DMS 273 (cell line): ENCODE measurements around the gene KRTAP3-3.

Source experiments
- DNase-seq: peaks from one replicate; lab custom pipeline; 2025; ENCODE audit not compliant: unreplicated experiment; lab: John Stamatoyannopoulos, UW

The KRTAP3-3 gene

GRCh38 chr17:40961591-40961990 lies 32.4 kb downstream of the KRTAP3-3 start:
- no peak for DNase-seq

- no peak for DNase-seq
Observed at GRCh38 chr17:40960144-40960543, 33.8 kb downstream of the KRTAP3-3 start.

DNA sequence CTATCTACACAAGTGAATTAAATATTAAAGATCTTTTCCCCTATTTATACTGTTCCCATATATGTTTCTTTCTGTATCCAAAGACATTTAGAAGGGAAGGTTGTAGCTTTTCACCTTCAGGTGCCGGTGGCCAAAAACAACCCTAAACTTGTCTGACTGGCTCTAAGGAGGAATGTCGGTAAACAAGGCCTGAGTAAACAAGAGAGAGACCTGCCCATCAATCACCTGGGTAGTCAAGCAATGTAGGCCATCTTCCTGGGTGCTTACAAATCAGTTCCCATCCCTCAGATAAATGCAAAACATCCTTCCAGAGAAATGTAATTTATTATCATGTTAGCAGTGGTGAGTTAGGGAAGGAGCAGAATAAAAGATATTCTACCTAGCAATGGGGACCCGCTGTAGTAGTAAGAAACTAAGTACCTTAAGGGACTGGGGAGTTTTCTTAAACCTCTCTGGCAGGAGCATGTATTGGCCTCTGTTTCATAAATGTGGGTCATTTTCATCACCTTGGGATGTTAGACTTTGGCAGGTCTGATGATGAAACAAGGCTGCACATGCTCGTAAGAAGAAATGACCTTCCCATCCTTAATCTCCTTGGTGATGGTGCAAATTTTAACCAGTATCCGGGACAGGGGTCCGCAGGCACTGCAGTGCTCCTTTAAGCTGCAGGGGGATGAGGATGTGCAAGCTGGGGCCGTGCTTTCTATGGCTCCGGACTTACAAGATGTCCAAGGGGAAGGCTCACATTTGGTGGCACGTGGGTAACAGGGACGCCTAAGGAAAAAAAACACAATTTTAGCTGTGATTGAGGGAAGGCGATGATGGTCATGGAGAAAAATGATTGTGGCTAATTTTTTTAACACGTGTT lies 35.6 kb downstream of the KRTAP3-3 start:
- no peak for DNase-seq

GRCh38 chr17:40956401-40957254 lies 37.3 kb downstream of the KRTAP3-3 start:
- DNase-seq, result no peak

GRCh38 chr17:40953881-40954280 lies 40.1 kb downstream of the KRTAP3-3 start:
- no peak for DNase-seq

- DNase-seq, result no peak
Observed at GRCh38 chr17:40952661-40953060, 41.3 kb downstream of the KRTAP3-3 start.

DNA sequence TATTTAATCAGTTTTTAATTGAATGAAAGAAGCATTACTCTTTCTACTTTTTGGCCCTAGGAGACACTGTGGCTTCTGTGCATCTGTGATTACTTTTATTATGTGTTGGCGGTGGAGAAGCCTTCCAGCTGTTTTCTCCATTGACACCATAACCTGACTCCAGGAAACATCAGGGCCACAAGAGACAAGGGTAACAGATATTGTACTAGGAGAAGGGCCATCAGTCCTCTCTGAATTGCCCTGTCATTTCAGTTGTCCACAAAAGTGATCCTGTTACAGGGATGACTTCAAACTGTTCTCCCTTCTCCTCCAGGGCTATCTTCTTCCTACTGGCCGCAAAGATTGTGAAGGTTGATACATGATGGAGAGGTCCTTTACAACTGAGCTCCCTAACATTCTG lies 41.8 kb downstream of the KRTAP3-3 start:
- DNase-seq, result no peak

DNA sequence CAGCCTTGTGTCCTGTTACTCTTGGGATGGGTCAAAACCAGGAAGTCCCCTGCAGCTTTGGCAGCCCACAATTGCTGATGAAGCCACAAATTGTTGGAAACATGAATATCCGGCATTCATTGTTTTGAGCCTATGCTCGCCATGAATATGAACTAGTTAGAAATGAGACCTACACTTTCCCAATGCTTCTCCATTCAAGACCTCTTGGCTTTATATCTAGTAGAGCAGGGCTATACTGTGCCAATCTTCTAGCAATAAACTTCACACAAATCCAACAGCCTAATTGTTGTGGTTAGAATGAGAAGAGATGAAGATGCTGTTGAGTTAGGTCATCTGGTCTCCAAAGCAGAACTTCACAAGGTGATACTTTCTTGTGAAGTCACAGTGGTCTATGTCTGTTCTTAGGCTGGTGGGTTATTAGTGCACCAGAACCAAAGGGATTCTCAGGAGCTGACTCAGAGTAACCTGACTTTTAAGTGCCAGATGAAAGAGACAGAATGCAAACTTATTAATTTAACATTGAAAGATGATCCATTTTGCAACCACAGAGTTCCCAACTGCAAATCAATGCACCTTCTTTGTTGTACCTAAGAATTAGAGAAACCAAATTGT lies 42.8 kb downstream of the KRTAP3-3 start:
- DNase-seq, result no peak

DNA sequence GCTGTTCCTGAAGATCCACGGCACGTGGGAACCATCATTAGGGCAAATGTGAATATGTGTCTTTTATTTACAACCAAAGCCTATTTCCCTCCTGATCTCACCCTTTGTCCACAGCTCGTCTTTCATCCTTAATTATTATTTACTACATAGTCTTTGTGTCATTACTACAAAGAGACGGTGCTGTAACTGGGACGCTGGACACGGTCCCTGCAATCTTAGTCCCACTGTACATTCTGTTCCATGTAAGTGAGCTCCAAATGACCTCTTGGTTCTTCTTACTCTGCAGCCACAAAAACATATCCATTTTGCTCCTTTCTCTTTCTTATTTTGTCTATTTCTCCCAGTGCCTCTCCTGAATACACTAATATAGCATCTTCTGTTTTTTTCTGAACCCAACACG lies 43.8 kb downstream of the KRTAP3-3 start:
- DNase-seq, result no peak

DNA sequence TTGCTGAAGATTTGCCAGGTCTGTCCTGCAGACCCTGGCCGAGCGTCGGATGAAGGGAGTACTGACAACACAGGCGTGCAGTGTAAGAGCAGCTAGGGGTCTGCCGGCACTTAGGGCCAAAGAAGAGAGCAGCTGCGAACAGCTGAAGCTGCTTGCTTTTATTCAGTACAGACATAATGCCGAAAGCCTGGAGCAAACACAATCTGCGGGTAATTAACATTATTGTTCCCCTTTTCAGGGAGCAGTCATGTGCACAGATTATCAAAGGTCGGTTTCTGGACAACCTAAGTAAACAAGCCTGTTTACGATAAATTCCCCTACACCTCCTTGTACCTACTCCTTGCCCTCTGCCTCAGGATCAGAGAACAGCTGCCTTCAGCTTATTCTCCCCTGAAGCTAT lies 44.5 kb downstream of the KRTAP3-3 start:
- DNase-seq, result no peak

DNA sequence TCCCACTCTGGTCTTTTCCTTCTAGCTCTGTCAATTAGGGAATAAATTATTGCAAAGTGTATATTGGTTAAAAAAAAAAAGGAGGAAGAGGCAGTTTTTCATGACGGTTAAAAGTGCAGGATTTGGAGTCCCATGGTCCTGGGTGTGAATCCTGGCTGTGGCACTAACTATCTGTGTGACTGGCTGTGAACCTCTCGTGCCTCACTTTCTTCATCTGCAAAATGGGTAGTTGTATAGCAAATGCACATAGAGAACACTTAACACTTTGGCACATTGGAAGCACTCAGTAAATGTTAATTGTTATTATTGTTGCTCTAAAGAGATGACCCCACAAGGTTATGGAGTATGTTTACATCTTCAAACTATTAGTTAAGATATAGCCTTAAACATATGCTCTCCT lies 46.0 kb downstream of the KRTAP3-3 start:
- DNase-seq, result no peak

DNA sequence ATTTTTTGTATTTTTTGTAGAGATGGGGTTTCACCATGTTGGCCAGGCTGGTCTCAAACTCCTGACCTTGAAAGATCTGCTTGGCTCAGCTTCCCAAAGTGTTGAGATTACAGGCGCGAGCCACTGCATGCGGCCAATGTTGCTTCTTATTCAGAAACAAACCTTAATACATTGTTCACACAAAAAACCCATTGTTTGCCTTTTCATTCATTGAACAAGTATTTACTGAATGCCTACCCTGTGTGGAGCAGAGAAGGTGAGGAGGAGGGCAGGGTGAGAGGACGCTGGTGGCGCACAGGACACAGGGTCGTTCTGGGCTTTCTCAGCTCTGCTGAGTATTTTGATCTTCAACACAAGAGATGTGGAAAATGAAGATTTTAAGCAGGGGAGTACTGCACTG lies 48.5 kb downstream of the KRTAP3-3 start:
- no peak for DNase-seq

GRCh38 chr17:40944531-40944930 lies 49.4 kb downstream of the KRTAP3-3 start:
- no peak for DNase-seq
